Amniotic stem cell (primary cell): ENCODE data around the gene ERAP2.
"Not testable (repeated sequence)": the region's sequence is repeated elsewhere in the genome, so short reads cannot be mapped to it uniquely, and the experiment has no call there.

Experiments
- DNase-seq: peaks from one replicate; lab custom pipeline; 2025; lab: John Stamatoyannopoulos, UW

The ERAP2 gene

GRCh38 chr5:96876292-96876850 lies at the start of gene ERAP2:
Gene ERAP2, plus strand, starts transcription at chr5:96876500. Its CDS starts 3,186 bp downstream, at chr5:96879686.
- DNase-seq: no peak

DNA sequence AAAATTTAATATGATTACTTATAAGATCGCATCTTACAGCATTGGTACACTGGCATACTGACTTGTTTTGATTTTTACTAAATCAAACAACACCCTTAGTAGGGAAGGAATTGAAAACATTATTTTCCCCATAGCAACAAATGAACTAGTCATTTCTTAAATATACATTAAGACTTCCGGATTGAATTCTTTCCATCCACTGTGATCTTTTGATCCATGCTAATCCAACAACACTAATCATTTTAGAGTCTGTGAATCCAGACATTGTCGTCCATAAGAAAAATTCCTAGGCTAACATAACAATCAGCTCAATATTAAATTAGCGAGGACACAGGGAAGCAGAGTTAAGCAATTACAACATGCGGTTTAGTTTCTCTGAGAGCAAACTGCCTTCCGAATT lies 47.0 kb upstream of the ERAP2 start:
- no peak for DNase-seq

GRCh38 chr5:96834016-96834415 lies 42.3 kb upstream of the ERAP2 start:
- no peak for DNase-seq

- no peak for DNase-seq
Observed at GRCh38 chr5:96835791-96836191, 40.5 kb upstream of the ERAP2 start.

DNA sequence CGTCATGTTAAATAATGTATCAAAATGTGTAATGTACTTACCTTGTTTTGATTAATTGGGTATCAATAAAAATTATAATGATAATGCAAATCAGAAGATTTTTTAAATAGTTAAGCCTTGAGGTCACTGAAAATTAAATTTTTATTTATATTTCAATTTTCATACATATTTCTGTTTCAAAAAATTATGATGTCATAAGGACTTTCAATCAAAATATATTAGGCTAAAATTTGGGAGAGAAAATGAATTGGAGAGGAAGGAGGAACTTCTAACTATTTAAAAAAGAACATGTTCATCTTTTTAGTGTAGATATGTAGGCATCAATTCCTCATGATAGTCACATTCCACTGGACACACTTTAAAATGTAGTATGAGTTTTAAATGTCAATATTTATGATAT lies 39.5 kb upstream of the ERAP2 start:
- DNase-seq: no peak

DNA sequence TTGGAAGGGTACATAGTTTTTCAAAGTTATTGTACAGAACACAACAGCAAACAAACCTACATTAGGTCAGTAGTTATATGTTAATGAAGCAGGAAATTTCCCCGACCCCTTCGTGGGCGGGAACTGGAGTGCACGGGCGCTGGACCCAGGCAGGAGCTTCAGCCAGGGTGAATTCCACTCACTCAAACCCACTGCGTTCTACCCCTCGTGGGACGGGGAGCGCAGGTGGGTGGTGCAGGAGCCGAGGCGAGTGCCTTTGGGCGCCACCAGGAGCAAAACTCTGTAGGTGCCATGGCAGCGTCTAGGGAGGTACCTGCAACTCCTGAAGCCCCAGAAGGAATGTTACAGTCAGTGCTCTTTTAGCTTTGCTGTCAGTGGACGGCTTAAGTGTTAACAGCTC lies 39.0 kb upstream of the ERAP2 start:
- no peak for DNase-seq

GRCh38 chr5:96838201-96839070 lies 37.9 kb upstream of the ERAP2 start:
- no peak for DNase-seq

DNA sequence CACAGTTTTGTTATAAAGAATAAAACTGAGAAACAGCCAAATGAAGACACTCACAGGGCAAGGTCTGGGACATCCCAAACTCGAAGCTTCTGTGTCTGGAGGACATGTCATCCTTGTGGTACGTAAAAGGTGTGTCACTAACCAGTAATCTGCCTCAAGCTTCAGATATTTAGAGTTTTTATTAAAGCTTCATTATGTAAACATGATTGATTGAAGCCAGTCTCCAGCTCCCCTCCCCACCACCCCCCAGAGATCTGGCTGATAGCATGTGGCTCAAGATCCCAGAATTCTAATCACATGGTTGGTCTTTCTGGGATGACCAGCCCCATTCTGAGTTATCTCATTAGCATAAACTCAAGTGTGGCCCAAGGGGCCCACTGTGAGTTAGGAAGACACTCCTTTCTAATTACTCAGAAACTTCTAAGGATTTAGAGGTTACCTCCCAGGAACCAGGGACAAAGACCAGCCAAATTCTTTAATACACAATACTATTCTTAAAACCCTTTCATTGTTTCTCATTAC lies 37.2 kb upstream of the ERAP2 start:
- no peak for DNase-seq

GRCh38 chr5:96841931-96842330 lies 34.4 kb upstream of the ERAP2 start:
- DNase-seq: not testable (repeated sequence)

DNA sequence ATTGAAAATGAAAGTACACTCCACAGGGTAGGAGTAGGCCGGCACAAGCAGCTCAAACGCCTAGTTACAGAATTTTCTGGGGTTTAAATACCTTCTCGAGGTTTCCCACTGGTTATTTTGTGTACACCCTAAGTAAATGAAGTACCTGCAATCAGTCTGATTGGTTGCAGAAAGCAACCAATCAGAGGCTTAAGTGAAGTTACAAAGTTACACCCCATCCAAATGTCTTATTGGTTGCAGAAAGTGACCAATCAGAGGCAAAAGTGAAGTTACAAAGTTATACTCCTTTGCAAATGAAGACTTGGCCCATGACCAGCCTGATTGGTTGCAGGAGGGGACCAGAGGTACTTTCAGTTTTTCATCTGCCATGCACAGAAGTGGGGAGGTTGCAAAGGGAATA lies 33.2 kb upstream of the ERAP2 start:
- DNase-seq: no peak

DNA sequence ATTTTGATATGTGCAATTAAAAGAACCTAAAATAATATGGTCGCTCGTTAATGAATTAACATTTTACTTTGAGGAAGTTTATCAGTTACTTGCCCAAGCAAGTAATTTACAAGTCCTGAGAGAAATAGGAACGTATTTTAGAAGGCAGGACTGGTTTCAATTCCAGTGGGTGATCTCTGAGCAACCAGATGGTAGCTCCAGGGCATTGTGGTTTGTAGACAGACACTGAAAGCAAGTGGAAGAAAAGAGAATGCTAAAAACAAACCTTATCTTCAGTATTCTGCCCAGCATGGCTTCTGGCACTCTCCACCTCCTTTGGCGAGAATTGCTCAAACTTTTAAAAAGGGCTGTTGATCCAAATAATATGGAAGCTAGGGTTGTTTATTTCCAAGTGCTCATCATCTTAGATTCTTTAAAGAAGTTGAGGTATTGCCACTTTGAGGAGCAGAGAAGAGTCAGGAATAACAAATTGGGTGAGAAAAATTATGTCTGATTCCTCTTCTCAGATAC lies 31.8 kb upstream of the ERAP2 start:
- DNase-seq: no peak

- DNase-seq: no peak
Observed at GRCh38 chr5:96851312-96852062, 24.8 kb upstream of the ERAP2 start.

DNA sequence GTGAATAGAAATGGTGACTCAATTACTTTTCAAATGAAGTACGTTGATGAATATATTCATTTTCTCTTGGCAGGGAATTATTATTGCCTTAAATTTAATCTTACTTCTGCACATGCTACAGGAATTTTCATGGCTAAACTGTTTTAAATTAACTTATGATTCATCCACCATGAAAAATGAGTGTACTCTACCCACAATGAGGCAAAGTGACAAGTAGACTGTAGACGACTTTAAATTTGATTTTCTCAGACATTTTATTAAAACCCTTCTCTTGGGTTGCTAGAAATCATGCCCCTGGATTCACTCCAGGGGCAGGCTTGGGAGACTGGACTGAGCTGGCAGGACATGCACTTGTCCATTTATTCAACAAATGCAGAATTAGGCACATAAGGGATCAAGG lies 23.5 kb upstream of the ERAP2 start:
- no peak for DNase-seq

DNA sequence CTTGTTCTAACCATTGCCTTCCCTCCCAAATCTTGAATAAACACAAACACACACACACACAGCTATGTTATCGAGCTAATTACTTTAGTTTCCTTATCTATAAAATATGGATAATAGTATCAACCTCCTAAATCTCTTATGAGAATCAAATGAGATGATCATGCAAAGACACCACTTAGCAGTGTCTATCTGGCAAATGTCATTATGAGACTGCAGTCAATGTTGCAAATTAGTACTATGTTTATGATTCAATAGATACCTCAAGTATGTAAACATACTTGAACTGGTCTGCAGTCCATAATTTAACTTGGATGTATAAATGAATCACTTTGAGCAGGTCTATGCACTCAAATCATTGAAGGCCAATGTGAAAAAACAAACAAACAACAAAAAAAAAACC lies 22.2 kb upstream of the ERAP2 start:
- no peak for DNase-seq

DNA sequence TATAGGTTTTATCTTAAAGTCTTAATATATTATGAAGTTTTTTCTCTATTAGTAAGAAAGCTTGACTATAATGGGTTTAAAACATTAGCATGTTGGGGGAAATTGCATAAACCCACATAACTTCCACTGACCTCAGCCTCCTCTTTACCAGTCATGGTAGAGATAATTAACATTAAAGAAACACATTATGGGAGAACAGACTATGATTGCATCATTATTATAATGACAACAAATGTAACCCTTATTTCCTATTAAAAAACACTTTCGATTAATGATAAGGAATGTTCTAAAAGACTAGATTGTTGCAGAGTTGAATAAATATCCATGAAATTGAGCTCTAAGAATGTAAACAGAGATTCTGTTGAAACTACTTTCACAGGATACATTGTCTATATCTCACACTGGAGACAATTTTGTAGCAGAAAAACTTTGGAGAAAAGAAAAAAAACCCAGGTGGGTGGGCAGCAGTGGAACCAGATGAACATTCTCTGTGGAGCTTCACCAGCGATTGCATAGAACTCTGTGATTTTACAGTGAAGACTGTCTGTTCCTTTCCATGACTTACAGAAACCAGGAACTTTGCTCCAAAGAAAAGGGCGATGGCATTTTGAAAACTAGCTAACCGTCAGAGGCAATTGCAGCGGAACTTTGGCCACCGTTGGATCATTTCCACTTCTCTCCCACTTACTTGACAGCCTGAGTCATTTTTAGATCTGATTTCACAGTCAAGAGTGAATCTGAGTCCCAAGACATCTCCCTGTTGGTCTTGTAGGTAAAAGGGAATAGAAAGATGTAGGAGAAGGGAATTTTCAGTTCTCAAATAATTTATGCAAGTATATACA lies 21.0 kb upstream of the ERAP2 start:
- no peak for DNase-seq

- no peak for DNase-seq
Observed at GRCh38 chr5:96856371-96856770, 19.9 kb upstream of the ERAP2 start.

GRCh38 chr5:96857454-96857853 lies 18.8 kb upstream of the ERAP2 start:
- DNase-seq: no peak

- DNase-seq: no peak
Observed at GRCh38 chr5:96857924-96858323, 18.4 kb upstream of the ERAP2 start.

GRCh38 chr5:96859375-96859774 lies 16.9 kb upstream of the ERAP2 start:
- DNase-seq: no peak

DNA sequence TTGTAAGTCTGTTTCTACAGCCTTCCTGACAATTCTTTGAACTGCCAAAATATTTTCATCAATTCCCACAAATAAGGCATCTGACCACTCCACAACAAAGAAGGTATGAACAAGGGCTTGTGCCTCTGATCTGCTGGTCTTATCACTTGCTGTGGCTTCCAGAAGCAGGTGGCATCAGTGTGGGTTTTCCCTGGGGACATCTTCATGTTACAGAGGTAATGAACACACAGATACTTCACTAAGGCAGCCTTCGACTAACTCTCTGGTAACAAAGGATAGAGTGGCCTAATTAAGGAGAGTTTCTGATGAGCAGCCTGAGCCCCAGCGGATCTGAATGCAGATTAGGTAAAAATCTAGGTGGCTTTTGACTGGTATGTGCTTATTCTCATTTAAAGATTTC lies 15.2 kb upstream of the ERAP2 start:
- no peak for DNase-seq

GRCh38 chr5:96863114-96863513 lies 13.2 kb upstream of the ERAP2 start:
- DNase-seq: no peak
